ENCODE data around the gene FAM131A. TPM values are rescaled to one million over a fixed set of nuclear protein-coding genes. Genes with fewer than 3 reads are reported as not detected.

The FAM131A gene
- total and polyA plus RNA-seq, 4 donors, result 0.81 to 5.7 (median 2.7) TPM

DNA sequence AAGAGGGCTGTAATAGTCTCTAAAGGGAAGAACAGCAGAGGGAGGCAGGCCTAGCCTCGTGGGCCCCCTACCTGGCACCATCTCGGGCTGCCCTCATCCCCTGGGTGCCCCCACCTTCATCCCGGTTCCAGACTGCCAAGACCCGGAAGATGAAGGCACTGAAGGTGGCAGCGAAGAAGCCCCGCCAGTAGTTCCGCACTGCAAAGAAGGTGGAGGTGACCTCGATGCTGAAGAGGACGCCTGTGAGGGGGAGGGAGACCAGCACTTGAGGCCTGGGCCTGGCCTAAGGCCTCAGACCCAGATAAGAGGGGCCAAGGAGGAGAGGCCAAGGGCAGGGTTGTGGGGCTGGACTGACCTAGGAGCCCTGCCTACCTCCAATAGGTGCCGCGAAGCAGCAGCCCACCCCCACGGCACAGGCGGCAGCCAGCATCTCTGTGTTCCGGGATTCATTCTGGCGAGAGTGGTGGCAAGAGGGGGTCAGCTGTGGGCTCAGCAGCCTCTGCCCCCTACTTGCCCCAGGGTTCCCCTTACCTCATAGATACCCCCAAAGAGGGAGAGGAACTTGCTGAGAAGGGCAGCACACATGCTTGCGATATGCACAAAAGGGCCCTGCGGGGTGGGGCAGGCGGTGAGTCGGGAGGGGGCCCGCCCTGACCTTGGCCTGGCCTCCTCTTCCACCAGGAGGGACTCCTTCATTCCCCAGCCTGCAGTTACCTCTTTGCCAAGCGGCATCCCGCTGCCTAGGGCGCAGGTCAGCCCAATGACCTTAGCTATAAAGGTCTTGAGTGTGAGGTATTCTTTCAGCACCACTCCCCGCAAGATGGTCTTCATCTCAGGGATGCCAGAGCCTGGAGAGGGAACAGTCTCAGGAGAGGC lies 20.1 kb downstream of the FAM131A start:
- no peak for DNase-seq (ENCODE audit: low spot score)
- 94% methylated on average over 24 of the region's 24 CpGs for WGBS

DNA sequence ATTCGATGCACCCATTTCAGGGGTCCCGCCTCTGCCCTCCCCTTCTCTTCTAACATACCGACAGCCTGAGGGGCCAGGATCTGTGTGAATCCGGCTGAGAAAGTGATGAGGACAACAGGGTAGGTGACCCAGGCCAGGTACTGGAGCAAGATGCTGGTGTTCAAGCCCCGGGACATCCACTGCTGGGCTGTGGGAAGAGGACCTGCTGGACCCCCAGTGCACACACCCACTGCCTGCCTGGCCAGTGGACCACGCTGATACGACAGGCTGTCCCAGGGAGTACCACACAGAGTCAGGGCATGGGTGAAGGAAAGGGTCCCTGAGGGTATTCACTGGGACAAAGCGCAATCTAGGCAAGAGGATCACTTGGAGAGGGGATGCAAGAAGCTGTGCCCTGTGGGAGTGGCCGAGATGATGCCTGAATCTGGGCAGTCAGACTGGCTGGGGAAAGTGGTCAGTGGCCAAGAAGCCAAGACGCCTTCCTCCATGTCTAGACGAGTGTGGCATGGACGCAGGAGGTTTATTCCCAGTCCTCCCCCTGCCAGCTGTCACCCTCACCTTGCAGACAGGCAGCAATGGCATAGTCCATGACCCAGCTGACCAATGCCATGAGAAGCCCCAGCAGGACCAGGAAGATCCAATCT lies 20.8 kb downstream of the FAM131A start:
- Histone ChIP-seq H3K4me3 (ENCODE audit: low read depth in 1 of 3, low read length in 3 of 3) (no peak overlapping the region), H3K36me3 (ENCODE audit: control insufficient read depth in 4 of 4, insufficient read depth in 3 of 4, low read depth in 1 of 4, low read length in 3 of 4) (no peaks in the 10 kb centered on the region), H3K9ac (ENCODE audit: low read depth in 1 of 2, low read length in 2 of 2) (no peak overlapping the region), H3K4me1 (ENCODE audit: control insufficient read depth in 4 of 4, insufficient read depth in 4 of 4, low read length in 3 of 4) (peaks cover 0 to 17% (median 10%) of the 10 kb centered on the region in 4 donors), H3K9me3 (ENCODE audit: control insufficient read depth in 4 of 4, low read length in 3 of 4) (no peaks in the 10 kb centered on the region), H3K27ac (ENCODE audit: low read depth in 1 of 2, low read length in 2 of 2) (no peak overlapping the region), H3K27me3 (ENCODE audit: control insufficient read depth in 4 of 4, insufficient read depth in 4 of 4, low read length in 3 of 4) (no peaks in the 10 kb centered on the region)
- TF ChIP-seq EGR1 (IDR thresholded peaks at IDR 0.05; ENCODE audit: low read depth in 2 of 2), result no peak
- TF ChIP-seq SP1 (IDR thresholded peaks at IDR 0.05), result no peak
- WGBS, result 97% methylated on average over 12 of the region's 12 CpGs
- no peak for DNase-seq (ENCODE audit: low spot score)

More for the DNA sequence above, 20.1 kb downstream of the FAM131A start:
- H3K27ac ChIP-seq (ENCODE audit: low read depth in 1 of 2, low read length in 2 of 2), result no peak overlapping the region
- H3K4me1 ChIP-seq (ENCODE audit: control insufficient read depth in 4 of 4, insufficient read depth in 4 of 4, low read length in 3 of 4), result peaks cover 1 to 16% (median 9%) of the 10 kb centered on the region in 4 donors
- TF ChIP-seq JUND (IDR thresholded peaks at IDR 0.05) (no peak), YY1 (IDR thresholded peaks at IDR 0.05) (no peak), RXRA (IDR thresholded peaks at IDR 0.05) (no peak), HNF4G (IDR thresholded peaks at IDR 0.05) (no peak), SP1 (IDR thresholded peaks at IDR 0.05) (no peak), FOXA1 (IDR thresholded peaks at IDR 0.05) (no peak), EGR1 (IDR thresholded peaks at IDR 0.05; ENCODE audit: low read depth in 2 of 2) (no peak), TAF1 (conservative IDR thresholded peaks at IDR 0.05) (no peak)
- TF ChIP-seq, protein P1, sequence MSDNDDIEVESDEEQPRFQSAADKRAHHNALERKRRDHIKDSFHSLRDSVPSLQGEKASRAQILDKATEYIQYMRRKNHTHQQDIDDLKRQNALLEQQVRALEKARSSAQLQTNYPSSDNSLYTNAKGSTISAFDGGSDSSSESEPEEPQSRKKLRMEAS (IDR thresholded peaks at IDR 0.05), result no peak
- TF ChIP-seq, protein P2, sequence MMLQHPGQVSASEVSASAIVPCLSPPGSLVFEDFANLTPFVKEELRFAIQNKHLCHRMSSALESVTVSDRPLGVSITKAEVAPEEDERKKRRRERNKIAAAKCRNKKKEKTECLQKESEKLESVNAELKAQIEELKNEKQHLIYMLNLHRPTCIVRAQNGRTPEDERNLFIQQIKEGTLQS (IDR thresholded peaks at IDR 0.05), result no peak
- no peak overlapping the region for H3K9ac ChIP-seq (ENCODE audit: low read depth in 1 of 2, low read length in 2 of 2)
- H3K4me3 ChIP-seq (ENCODE audit: low read depth in 1 of 3, low read length in 3 of 3), result no peak overlapping the region
- H3K9me3 ChIP-seq (ENCODE audit: control insufficient read depth in 4 of 4, low read length in 3 of 4), result no peaks in the 10 kb centered on the region
- no peaks in the 10 kb centered on the region for H3K36me3 ChIP-seq (ENCODE audit: control insufficient read depth in 4 of 4, insufficient read depth in 3 of 4, low read depth in 1 of 4, low read length in 3 of 4)
- H3K27me3 ChIP-seq (ENCODE audit: control insufficient read depth in 4 of 4, insufficient read depth in 4 of 4, low read length in 3 of 4), result no peaks in the 10 kb centered on the region

GRCh38 chr3:184358921-184359350 lies 21.5 kb downstream of the FAM131A start:
- no peak for DNase-seq (ENCODE audit: low spot score)
- 77% methylated on average over 14 of the region's 14 CpGs for WGBS
- Histone ChIP-seq H3K4me1 (ENCODE audit: control insufficient read depth in 4 of 4, insufficient read depth in 4 of 4, low read length in 3 of 4) (peaks cover 2 to 23% (median 11%) of the 10 kb centered on the region in 4 donors), H3K9me3 (ENCODE audit: control insufficient read depth in 4 of 4, low read length in 3 of 4) (no peaks in the 10 kb centered on the region), H3K9ac (ENCODE audit: low read depth in 1 of 2, low read length in 2 of 2) (no peak overlapping the region), H3K36me3 (ENCODE audit: control insufficient read depth in 4 of 4, insufficient read depth in 3 of 4, low read depth in 1 of 4, low read length in 3 of 4) (no peaks in the 10 kb centered on the region), H3K27me3 (ENCODE audit: control insufficient read depth in 4 of 4, insufficient read depth in 4 of 4, low read length in 3 of 4) (no peaks in the 10 kb centered on the region), H3K27ac (ENCODE audit: low read depth in 1 of 2, low read length in 2 of 2) (no peak overlapping the region), H3K4me3 (ENCODE audit: low read depth in 1 of 3, low read length in 3 of 3) (no peak overlapping the region)
- TF ChIP-seq NR2F2 (IDR thresholded peaks at IDR 0.05) (no peak), YY1 (IDR thresholded peaks at IDR 0.05) (no peak)

DNA sequence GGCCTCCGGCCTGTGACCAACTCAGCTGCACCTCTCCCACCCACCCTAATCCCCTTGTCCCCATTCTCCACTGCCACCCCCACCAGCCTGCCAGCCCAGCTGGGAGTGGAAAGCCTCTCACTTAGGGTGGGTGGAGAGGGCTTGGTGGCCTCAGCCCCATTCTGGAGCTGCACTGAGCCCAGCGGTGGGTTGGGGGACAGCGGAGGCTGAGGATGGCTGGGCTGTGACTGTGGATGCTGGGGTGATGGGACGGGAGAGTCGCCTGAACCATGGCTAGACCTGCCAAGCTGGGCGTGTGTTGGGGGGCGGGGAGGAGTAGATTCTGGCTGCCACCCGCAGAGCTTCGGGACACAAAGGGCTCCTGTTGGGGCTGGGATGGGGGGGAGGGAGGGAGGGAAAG lies 22.2 kb downstream of the FAM131A start:
- WGBS, result 81% methylated on average over 9 of the region's 9 CpGs
- H3K9ac ChIP-seq (ENCODE audit: low read depth in 1 of 2, low read length in 2 of 2), result no peak overlapping the region
- no peak overlapping the region for H3K27ac ChIP-seq (ENCODE audit: low read depth in 1 of 2, low read length in 2 of 2)
- no peaks in the 10 kb centered on the region for H3K27me3 ChIP-seq (ENCODE audit: control insufficient read depth in 4 of 4, insufficient read depth in 4 of 4, low read length in 3 of 4)
- H3K9me3 ChIP-seq (ENCODE audit: control insufficient read depth in 4 of 4, low read length in 3 of 4), result no peaks in the 10 kb centered on the region
- no peaks in the 10 kb centered on the region for H3K36me3 ChIP-seq (ENCODE audit: control insufficient read depth in 4 of 4, insufficient read depth in 3 of 4, low read depth in 1 of 4, low read length in 3 of 4)
- peaks cover 2 to 28% (median 11%) of the 10 kb centered on the region in 4 donors for H3K4me1 ChIP-seq (ENCODE audit: control insufficient read depth in 4 of 4, insufficient read depth in 4 of 4, low read length in 3 of 4)
- no peak overlapping the region for H3K4me3 ChIP-seq (ENCODE audit: low read depth in 1 of 3, low read length in 3 of 3)
- no peak for DNase-seq (ENCODE audit: low spot score)
- TF ChIP-seq HNF4G (IDR thresholded peaks at IDR 0.05), result no peak
- no peak for TF ChIP-seq FOXA2 (IDR thresholded peaks at IDR 0.05)
- no peak for TF ChIP-seq RXRA (IDR thresholded peaks at IDR 0.05)
- no peak for TF ChIP-seq EGR1 (IDR thresholded peaks at IDR 0.05; ENCODE audit: low read depth in 2 of 2)
